Measurements from ENCODE around the gene ST3GAL3.

ST3GAL3 gene

DNA sequence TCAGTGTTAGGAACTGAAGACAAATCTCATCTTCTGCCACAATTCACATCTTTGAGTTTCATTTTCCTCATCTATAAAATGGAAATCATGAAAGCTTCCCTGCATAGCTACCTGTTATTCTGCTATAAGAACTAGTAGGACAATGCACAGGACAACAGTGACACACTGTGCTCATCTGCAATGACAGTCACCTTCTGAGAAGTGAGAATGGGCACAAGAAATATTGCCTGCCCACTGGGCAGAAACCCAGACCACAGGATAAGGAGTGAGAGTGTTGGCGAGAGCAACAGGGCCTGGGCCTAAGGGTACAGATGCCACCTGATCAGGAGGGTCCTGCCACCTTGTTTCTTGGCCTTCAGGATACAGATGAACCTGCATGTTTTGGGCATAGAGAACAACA lies 203.0 kb downstream of the ST3GAL3 start:
- TF ChIP-seq, protein P1, sequence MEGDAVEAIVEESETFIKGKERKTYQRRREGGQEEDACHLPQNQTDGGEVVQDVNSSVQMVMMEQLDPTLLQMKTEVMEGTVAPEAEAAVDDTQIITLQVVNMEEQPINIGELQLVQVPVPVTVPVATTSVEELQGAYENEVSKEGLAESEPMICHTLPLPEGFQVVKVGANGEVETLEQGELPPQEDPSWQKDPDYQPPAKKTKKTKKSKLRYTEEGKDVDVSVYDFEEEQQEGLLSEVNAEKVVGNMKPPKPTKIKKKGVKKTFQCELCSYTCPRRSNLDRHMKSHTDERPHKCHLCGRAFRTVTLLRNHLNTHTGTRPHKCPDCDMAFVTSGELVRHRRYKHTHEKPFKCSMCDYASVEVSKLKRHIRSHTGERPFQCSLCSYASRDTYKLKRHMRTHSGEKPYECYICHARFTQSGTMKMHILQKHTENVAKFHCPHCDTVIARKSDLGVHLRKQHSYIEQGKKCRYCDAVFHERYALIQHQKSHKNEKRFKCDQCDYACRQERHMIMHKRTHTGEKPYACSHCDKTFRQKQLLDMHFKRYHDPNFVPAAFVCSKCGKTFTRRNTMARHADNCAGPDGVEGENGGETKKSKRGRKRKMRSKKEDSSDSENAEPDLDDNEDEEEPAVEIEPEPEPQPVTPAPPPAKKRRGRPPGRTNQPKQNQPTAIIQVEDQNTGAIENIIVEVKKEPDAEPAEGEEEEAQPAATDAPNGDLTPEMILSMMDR (IDR thresholded peaks at IDR 0.05), result no peak

DNA sequence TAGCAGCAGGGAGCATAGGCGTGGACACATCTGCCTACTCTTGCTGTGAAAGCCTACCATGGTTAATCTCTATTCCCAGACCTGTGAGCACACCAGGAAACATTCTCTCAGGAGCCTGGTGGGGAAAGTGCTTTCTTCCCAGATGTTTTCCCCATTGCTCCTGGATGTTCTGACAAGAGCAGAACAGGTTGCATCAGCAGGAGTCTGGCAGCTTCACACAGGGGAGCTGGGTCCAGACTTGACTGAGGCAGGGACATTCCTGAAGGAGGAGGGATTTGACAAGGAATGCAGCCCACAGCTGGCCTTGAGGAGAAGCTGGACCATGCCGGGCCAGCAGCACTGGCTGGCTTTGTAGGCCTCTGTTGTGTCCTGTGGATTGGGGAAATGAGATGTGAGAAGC lies 205.3 kb downstream of the ST3GAL3 start:
- TF ChIP-seq, protein P1 (IDR thresholded peaks at IDR 0.05), result no peak

DNA sequence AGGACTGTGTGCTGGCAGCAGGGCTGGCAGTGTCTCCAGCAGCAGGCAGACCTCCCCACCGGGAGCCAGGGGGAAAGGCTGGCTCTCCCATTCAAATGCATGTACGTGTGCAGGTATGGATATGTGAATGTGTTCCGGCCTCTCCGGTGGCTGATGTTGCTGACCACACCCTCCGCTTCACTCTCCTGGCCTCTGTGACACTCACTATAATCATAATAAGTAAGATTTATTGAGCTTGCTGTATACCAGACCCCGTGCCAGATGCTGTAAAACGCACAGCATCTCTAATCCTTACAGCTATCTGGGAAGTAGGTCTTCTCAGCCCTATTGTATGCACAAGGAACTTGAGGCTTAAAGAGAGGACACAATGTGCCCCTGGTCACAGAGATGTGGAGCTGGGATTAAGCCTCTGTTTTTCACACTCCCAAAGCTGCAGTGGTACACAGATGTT lies 205.7 kb downstream of the ST3GAL3 start:
- TF ChIP-seq, protein P1 (IDR thresholded peaks at IDR 0.05), result no peak

DNA sequence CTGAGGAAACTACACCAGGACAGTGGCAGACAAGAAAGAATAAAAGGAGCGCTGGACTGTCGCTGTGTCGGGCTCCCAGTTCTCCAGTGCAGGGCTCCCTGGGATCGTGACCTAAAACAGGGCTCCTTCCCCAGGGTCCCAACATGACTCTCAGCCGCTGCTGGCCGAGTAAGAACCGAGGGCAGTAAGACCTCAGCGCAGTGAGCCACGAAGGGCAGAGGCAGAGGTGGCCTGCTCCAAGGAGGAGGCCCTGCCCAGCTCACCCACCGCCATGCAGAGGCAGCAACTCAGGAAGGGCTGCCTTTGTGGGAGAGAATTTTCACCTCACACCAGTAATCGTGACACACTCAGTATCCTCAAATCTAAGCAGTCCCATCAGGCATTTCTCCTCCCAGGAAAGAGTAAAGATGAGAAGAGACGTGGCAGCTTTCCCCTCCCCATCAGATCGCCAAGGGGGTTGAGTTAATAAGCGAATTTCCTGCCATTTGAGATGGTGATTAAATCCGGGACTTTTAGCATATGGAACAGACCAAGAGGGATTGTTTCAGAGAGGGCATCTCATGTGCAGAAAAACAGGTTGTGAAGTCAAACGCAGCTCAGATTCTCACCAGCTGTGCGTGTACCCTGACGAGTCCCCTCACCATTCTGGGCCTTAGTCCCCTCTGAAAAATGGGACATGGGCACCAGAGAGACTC lies 206.5 kb downstream of the ST3GAL3 start:
- TF ChIP-seq, protein P1 (IDR thresholded peaks at IDR 0.05), result no peak

DNA sequence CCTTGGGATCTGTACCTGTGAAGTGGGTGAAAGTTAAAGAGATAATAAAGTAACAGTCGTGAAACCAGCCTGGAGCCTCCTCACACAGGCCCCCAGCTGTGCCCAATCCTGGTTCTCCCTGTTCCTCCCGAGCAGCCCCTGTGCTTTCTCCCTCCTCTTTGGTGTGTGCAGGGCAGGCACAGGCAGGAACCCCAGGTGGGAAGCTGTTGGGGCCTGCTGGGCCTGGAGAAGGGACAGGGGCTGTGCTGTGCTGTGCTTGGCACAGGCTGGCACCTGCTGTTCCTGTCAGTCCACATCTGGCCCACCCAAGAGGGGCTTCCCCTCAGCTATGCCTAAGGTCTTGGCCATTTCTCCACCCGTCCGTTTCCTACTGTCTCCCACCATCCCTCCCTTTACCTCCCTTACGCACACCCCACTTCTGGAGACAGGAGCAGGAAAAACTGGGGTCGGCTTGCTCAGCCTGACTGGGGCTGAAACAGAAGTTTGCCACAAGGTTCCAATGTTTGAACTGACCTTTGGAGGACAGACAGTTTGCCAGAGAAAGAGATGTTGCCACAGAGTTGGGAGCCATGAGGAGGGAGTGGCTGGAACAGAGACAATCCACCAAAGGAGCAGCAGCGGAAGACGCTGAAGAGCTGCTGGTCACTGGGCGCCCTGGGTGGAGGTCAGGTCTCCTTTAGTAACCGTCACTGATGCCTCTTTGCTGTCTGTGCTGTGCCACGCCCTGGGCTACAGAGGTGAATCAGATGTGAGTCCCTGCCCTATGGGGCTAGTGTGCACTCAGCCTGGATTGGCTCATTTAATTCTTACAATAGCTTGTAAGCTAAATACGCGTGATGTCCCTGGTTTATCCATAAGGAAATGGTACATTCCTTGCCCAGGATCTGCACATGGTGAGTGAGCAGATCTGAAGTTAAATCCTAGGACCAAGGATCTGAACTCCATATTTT lies 207.5 kb downstream of the ST3GAL3 start:
- TF ChIP-seq, protein P1 (IDR thresholded peaks at IDR 0.05), result no peak

DNA sequence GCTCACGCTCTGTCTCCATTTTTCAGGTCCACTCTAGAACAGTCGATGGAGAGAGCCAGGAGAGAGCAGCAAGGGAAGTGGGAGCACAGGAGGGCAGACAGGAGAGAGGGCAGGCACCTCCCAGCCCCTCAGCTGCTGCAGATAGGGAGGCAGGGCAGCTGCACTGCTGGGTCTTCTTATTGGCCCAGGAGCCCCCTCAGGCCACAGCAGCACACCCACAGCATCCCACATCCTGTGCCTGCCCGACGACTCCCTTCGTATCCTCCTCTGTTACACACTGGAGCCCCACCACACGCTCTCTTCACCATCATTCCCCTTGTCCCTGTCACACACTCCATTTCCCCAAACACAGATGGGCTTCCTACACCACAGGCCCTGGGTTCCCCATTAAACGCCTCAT lies 212.6 kb downstream of the ST3GAL3 start:
- TF ChIP-seq, protein P1 (IDR thresholded peaks at IDR 0.05), result no peak

DNA sequence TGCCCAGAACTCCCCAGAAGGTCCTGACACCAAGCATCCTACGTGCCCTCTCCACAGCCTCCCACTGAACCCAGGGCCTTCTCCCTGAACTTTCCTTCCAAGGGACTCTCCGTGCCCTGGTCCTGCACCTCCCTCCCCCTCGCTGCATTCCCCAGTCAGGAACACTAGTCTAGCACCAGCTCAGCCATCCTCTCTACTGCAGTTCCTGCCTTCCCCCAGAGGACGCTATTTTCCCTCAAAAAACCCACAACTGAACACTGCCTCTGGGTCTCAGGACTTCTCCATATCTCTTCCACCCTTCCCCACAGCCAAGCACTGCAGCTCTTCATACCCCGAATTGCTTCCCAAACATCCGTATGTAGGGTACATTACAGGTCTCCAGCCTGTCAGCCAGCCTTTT lies 213.7 kb downstream of the ST3GAL3 start:
- TF ChIP-seq, protein P1 (IDR thresholded peaks at IDR 0.05), result no peak

Measured in LNCAP (cell line).